ENCODE data around the gene ZFP36L1. TPM values are rescaled to one million over a fixed set of nuclear protein-coding genes. Genes with fewer than 3 reads are reported as not detected.
A peak's percentile ranks its signal among the peaks of the same experiment; 100 is the strongest.

Gene ZFP36L1
- total RNA-seq, 6 donors from 2014 or later, result 268 to 511 (median 385) TPM

DNA sequence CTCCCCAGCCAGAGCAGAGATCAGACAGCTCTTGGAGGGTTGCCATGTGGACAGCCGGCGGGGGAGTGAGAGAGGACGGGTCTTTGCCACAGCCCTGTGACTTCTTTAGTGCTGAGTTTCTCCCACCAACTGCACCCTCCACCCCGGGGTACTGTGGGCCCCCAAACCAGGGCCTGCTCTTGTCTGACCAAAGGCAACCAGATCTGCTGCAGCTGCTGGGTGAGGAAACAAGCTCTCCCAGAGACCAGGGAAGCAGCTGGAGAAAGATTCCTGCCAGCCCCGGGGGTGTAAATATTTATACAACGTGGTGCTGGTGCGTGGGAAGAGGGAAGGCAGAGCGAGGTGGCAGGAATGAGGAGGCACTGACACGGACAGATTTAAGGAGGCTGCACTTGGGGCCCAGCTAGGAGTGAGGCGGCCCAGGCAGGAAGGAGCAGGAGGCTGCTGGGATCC lies 14.3 kb upstream of the ZFP36L1 start:
- Histone ChIP-seq H3K9me3 (no peaks in the 10 kb centered on the region), H3K36me3 (no peaks in the 10 kb centered on the region), H3K27me3 (no peaks in the 10 kb centered on the region), H3K4me1 (peaks cover 23 to 47% (median 32%) of the 10 kb centered on the region in 4 donors), H3K4me3 (no peak overlapping the region), H3K27ac (peak overlapping the region; percentile 70 to 87 (median 82))
- DNase-seq (peak in 1 of 2 donors; percentile 55), ATAC-seq (ENCODE audit: low FRiP score in 2 of 2) (peak; percentile 71 to 82)
- TF ChIP-seq POLR2A (IDR thresholded peaks at IDR 0.05) (peak in 1 of 4 donors; percentile 39), POLR2AphosphoS5 (IDR thresholded peaks at IDR 0.05) (peak; percentile 57 to 78), EP300 (IDR thresholded peaks at IDR 0.05) (peak in 1 of 4 donors; percentile 30)
- TF ChIP-seq, protein P1, sequence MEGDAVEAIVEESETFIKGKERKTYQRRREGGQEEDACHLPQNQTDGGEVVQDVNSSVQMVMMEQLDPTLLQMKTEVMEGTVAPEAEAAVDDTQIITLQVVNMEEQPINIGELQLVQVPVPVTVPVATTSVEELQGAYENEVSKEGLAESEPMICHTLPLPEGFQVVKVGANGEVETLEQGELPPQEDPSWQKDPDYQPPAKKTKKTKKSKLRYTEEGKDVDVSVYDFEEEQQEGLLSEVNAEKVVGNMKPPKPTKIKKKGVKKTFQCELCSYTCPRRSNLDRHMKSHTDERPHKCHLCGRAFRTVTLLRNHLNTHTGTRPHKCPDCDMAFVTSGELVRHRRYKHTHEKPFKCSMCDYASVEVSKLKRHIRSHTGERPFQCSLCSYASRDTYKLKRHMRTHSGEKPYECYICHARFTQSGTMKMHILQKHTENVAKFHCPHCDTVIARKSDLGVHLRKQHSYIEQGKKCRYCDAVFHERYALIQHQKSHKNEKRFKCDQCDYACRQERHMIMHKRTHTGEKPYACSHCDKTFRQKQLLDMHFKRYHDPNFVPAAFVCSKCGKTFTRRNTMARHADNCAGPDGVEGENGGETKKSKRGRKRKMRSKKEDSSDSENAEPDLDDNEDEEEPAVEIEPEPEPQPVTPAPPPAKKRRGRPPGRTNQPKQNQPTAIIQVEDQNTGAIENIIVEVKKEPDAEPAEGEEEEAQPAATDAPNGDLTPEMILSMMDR (IDR thresholded peaks at IDR 0.05), result no peak
- WGBS, 2 donors, result 7 to 22% methylated on average over 10 of the region's 10 CpGs

DNA sequence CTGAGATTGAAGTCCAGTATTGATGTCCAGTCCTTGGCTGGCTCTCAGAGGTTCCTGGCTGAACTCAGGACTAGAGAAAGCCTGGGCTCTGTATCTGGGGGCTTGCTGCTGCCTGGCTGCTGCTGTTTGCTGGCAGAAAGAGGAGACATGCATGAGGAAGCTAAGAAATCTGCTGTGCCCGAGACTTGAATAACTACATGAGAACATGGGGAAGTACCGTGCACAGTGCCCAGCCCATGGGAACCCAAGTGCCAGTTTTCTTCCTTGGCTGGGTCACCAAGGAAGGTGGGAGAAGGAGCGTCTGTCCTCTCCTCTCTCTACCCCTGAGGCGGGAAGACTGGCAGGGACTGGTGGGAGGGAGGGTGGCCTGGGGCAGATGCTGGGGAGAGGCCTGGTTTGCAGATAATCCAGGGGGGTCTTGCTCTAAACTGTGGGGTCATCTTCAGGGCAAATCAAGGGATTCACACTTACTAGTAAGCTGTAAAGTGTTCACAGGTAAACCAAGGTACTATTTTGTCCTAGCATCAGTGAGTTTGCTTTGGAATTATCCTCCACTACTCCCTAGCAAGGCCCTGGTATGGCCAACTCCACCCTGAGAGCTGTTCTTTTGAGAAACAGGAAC lies 13.8 kb upstream of the ZFP36L1 start:
- H3K27me3 ChIP-seq, result no peaks in the 10 kb centered on the region
- WGBS, 2 donors, result 22 to 67% methylated on average over 1 to 4 of the region's 4 CpGs
- peaks cover 23 to 46% (median 32%) of the 10 kb centered on the region in 4 donors for H3K4me1 ChIP-seq
- ATAC-seq (ENCODE audit: low FRiP score in 2 of 2) (peak in 1 of 2 donors; percentile 53), DNase-seq (no peak)
- H3K9me3 ChIP-seq, result peaks cover 0 to 3% (median under 1%) of the 10 kb centered on the region in 4 donors
- no peak overlapping the region for H3K4me3 ChIP-seq
- peak overlapping the region; percentile 70 to 87 (median 82) for H3K27ac ChIP-seq
- no peaks in the 10 kb centered on the region for H3K36me3 ChIP-seq
- TF ChIP-seq, protein P1 (IDR thresholded peaks at IDR 0.05), result no peak
- TF ChIP-seq POLR2A (IDR thresholded peaks at IDR 0.05) (no peak), EP300 (IDR thresholded peaks at IDR 0.05) (no peak), POLR2AphosphoS5 (IDR thresholded peaks at IDR 0.05) (no peak)

DNA sequence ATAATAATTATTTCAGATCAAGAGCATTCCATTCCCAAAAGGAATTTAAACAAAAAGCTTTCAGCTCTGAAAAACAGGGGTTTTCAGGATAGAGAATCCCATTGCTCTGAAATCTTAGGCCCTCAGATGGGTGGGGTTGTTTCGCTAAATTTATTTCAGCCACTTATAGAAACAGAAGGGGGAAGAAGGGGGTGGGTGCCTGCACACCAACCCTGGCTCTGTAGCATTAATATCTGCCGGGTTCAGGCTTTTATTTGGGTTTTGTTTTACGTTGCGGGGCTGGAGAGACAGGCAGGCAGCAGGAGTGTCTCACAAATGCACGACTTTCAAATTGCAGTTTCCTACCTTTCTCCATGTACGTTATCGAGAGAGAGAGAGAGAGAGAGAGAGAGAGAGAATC lies 12.5 kb upstream of the ZFP36L1 start:
- H3K27me3 ChIP-seq, result no peaks in the 10 kb centered on the region
- H3K9me3 ChIP-seq, result peaks cover 0 to 5% (median 2%) of the 10 kb centered on the region in 4 donors
- TF ChIP-seq, protein P1 (IDR thresholded peaks at IDR 0.05), result no peak
- TF ChIP-seq POLR2AphosphoS5 (IDR thresholded peaks at IDR 0.05) (no peak), EP300 (IDR thresholded peaks at IDR 0.05) (no peak), POLR2A (IDR thresholded peaks at IDR 0.05) (no peak)
- ATAC-seq (ENCODE audit: low FRiP score in 2 of 2), result no peak
- H3K4me3 ChIP-seq, result no peak overlapping the region
- peaks cover 23 to 40% (median 29%) of the 10 kb centered on the region in 4 donors for H3K4me1 ChIP-seq
- no peak for DNase-seq
- 61 to 75% methylated on average over 7 of the region's 7 CpGs for WGBS, 2 donors
- peak overlapping the region in 3 of 4 donors; percentile 81 to 87 (median 84) for H3K27ac ChIP-seq
- no peaks in the 10 kb centered on the region for H3K36me3 ChIP-seq

GRCh38 chr14:68801631-68802030 lies 8.8 kb upstream of the ZFP36L1 start:
- Histone ChIP-seq H3K36me3 (no peaks in the 10 kb centered on the region), H3K4me1 (peaks cover 9 to 28% (median 13%) of the 10 kb centered on the region in 4 donors), H3K9me3 (peaks cover 0 to 5% (median 2%) of the 10 kb centered on the region in 4 donors), H3K4me3 (no peak overlapping the region), H3K27ac (no peak overlapping the region), H3K27me3 (no peaks in the 10 kb centered on the region)
- no peak for ATAC-seq (ENCODE audit: low FRiP score in 2 of 2)
- TF ChIP-seq POLR2A (IDR thresholded peaks at IDR 0.05) (no peak), POLR2AphosphoS5 (IDR thresholded peaks at IDR 0.05) (no peak), EP300 (IDR thresholded peaks at IDR 0.05) (no peak)
- TF ChIP-seq, protein P1 (IDR thresholded peaks at IDR 0.05), result no peak
- no peak for DNase-seq

DNA sequence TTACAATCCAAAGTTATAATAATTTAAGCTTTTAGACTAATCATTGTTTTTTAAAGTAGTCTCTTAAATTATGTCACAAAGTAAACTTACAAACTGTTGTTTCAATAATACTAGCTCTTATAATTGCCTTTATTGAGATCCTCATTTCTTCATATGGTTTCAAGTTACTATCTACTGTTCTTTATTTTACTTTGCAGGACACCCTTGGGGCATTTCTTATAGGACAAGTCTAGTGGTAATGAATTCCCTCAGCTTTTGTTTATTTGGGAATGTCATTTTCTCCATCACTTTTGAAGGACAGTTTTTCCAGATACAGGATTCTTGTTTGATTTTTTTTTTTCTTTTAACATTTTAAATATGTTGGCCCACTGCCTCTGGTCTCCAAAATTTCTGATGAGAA lies 8.1 kb upstream of the ZFP36L1 start:
- Histone ChIP-seq H3K4me1 (peaks cover 8 to 27% (median 11%) of the 10 kb centered on the region in 4 donors), H3K4me3 (no peak overlapping the region), H3K9me3 (peaks cover 0 to 5% (median 2%) of the 10 kb centered on the region in 4 donors), H3K27me3 (no peaks in the 10 kb centered on the region), H3K36me3 (no peaks in the 10 kb centered on the region), H3K27ac (no peak overlapping the region)
- ATAC-seq (ENCODE audit: low FRiP score in 2 of 2) (no peak), DNase-seq (no peak)
- TF ChIP-seq, protein P1 (IDR thresholded peaks at IDR 0.05), result no peak
- no peak for TF ChIP-seq POLR2AphosphoS5 (IDR thresholded peaks at IDR 0.05)
- no peak for TF ChIP-seq EP300 (IDR thresholded peaks at IDR 0.05)
- TF ChIP-seq POLR2A (IDR thresholded peaks at IDR 0.05), result no peak

All from upper lobe of left lung (tissue), 6 donors.